GM19372 (cell line): ENCODE measurements around the gene PER2.
"Not testable (repeated sequence)": the region's sequence is repeated elsewhere in the genome, so short reads cannot be mapped to it uniquely, and the experiment has no call there.

Source experiments
- ATAC-seq: cut with Tn5 transposase; IDR thresholded peaks from one replicate; pipeline ENCODE4 v1.9.1; 2021; ENCODE audit warnings: mild to moderate bottlenecking, low read depth, moderate library complexity; ENCODE audit not compliant: unreplicated experiment

PER2 gene, protein sequence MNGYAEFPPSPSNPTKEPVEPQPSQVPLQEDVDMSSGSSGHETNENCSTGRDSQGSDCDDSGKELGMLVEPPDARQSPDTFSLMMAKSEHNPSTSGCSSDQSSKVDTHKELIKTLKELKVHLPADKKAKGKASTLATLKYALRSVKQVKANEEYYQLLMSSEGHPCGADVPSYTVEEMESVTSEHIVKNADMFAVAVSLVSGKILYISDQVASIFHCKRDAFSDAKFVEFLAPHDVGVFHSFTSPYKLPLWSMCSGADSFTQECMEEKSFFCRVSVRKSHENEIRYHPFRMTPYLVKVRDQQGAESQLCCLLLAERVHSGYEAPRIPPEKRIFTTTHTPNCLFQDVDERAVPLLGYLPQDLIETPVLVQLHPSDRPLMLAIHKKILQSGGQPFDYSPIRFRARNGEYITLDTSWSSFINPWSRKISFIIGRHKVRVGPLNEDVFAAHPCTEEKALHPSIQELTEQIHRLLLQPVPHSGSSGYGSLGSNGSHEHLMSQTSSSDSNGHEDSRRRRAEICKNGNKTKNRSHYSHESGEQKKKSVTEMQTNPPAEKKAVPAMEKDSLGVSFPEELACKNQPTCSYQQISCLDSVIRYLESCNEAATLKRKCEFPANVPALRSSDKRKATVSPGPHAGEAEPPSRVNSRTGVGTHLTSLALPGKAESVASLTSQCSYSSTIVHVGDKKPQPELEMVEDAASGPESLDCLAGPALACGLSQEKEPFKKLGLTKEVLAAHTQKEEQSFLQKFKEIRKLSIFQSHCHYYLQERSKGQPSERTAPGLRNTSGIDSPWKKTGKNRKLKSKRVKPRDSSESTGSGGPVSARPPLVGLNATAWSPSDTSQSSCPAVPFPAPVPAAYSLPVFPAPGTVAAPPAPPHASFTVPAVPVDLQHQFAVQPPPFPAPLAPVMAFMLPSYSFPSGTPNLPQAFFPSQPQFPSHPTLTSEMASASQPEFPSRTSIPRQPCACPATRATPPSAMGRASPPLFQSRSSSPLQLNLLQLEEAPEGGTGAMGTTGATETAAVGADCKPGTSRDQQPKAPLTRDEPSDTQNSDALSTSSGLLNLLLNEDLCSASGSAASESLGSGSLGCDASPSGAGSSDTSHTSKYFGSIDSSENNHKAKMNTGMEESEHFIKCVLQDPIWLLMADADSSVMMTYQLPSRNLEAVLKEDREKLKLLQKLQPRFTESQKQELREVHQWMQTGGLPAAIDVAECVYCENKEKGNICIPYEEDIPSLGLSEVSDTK (N-terminal part only)

GRCh38 chr2:238287737-238288649 is at the start of gene PER2:
TSS of gene PER2 (minus strand) at chr2:238288610. CDS start at chr2:238277936, 10,674 bp downstream.
- ATAC-seq = peak; percentile 34

GRCh38 chr2:238337846-238338245 is 49.4 kb upstream of the PER2 start:
- ATAC-seq = no peak

DNA sequence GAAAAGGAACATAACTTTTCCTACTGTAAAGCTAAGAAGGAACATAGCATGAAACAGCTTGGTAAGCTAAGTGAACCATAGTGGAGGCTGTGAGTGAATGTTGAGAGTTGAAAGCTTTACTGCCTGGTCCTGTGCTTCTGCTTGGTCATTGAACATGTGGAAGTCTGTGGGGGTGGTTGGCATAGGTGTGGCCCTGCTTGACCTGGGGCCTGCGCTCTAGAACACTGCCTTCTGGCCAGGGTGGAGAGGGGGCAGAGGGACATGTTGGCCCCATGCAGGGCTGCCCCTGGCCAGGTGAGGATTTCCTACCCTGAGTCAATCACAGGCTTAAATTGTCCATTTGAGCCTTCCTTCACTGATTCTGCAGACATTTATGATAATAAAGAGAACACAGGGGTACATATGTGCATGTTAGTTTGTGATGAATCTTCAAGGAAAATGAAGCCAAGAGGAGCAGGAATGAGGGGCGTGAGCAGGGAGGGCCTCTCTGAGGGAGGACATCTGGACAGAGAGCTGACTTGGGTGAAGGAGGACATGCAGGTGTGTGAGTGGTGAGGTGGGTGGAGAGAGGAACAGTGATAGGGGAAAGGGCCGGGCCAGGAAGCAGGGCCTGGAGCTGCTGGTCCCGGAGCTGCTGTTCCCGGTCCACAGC is 48.5 kb upstream of the PER2 start:
- ATAC-seq = no peak

- no peak for ATAC-seq
These were observed 47.7 kb upstream of the PER2 start for GRCh38 chr2:238336151-238336550.

DNA sequence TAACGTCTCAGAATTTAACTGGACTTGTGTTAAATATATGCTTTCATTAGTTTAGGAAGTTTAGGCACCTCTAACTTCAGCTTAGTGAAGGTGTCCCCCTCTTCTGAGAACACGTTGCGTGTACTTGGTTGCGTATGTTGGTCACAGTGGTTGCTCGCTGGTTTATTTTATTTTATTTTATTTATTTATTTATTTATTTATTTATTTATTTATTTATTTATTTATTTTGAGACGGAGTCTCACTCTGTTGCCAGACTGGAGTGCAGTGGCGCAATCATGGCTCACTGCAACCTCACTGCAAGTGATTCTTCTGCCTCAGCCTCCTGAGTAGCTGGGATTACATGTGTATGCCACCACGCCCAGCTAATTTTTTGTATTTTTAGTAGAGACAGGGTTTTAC is 47.2 kb upstream of the PER2 start:
- ATAC-seq = not testable (repeated sequence)

GRCh38 chr2:238334885-238335284 is 46.5 kb upstream of the PER2 start:
- ATAC-seq = no peak

GRCh38 chr2:238331916-238332315 is 43.5 kb upstream of the PER2 start:
- ATAC-seq = no peak

- ATAC-seq = no peak
These were observed 42.0 kb upstream of the PER2 start for GRCh38 chr2:238330391-238330790.

DNA sequence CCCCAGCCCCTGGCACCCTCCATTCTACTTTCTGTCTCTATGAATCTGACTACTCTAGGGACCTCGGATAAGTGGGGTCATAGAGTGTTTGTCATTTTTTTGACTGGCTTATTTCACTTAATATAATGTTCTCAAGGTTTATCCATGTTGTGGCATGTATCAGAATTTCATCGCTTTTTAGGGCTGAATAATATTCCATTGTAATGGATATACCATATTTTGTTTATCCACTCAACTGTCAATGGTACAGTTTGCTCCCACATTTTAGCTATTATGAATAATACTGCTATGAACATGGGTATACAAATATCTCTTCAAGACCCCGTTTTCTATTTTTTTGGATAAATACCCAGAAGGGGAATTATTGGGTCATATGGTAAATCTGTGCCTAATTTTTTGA is 39.3 kb upstream of the PER2 start:
- no peak for ATAC-seq

DNA sequence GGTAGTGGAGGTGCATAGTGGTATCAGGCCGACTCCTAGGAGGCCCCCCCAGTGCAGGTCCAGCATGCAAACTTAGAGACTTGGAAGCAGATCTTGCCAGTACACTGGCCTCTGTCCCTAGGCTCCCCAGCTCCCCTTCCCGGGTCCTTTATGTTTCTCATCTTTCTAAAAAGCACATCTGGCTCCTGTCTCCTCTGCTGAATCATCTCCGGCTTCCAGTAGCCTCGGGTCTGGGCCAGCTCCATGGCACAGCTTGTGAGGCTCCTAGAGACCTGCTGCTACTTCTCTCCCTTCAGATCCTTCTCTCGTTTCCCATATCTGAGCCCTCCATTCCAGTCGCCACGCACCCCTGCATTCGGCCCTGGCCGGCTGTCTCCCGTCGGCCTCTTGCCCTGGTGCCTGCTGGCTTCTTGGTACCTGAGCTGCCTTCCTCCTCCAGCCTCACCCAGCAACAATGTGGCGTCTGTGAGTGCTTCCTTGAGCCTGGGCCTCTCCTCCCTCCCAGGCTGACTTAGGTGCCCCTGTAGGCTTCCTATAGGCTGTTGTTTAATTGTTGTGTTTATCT is 38.5 kb upstream of the PER2 start:
- no peak for ATAC-seq

DNA sequence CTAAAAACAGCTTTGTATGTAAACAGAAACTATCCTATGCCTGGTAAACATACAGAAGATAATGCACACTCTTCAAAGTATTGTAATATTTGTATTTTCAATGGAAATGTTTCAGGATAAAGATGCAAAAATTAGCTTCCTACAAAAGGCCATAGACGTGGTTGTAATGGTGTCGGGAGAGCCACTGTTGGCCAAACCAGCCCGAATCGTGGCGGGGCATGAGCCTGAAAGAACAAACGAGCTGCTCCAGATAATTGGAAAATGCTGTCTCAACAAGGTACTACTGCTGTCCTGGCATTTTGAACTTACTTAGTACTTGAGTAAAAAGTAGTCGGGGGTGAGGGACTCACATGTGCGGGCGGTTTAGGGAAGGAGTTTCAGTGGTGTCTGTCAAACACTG is 37.3 kb upstream of the PER2 start:
- ATAC-seq = no peak

DNA sequence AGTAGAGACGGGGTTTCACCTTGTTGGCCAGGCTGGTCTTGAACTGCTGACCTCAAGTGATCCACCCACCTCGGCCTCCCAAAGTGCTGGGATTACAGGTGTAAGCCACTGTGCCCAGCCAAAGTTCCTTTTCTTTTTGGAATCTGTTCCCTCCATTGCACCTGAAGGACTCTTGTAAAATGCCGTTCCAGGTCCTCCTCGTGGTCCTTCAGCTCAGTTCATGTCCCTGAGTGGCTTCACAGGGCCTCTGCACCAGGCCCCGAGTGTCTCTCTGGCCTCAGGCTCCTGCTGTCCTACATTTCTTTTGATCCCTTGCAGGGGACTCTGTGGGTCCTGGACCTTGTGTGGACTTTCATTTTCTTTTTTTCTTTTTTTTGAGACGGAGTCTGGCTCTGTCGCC is 35.8 kb upstream of the PER2 start:
- not testable (repeated sequence) for ATAC-seq

DNA sequence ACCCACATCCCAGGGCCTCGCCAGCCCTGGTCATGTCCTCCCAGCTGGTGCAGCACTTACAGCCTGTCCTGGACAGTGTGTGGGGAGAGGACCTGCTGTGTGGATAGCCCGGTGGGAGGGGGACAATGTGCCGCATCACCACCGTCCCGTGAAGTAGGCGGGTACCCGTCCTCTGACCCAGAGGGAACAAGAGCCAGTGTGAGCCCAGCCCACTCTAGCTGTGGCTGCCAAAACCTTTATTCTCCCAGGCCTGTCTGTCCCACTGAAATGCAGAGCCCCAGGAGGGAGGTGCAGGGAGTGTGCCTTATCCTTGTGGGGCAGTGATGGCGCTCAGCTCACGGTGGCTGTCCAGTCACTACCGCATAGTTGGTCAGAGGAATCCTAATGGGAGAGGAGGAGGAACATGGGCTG is 33.6 kb upstream of the PER2 start:
- ATAC-seq = no peak

DNA sequence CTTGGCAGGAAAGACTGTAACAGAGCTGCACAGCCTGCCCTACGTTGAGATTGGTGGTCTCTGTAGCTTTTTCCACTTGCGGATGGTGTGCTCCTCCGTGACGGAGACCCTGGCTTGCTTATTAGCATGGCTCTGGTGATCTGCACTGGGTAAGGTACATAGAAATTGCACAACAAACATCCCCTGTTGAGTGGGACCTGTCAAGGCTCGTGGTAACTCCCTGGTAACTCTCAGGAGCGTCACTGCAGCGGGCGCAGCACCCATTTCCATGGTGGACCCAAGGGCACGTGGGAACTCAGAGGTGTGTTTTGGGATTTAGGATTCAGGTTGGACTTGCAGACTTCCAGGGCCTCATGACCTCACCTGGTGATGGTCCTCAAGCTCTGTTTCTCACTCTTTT is 33.1 kb upstream of the PER2 start:
- ATAC-seq = no peak

DNA sequence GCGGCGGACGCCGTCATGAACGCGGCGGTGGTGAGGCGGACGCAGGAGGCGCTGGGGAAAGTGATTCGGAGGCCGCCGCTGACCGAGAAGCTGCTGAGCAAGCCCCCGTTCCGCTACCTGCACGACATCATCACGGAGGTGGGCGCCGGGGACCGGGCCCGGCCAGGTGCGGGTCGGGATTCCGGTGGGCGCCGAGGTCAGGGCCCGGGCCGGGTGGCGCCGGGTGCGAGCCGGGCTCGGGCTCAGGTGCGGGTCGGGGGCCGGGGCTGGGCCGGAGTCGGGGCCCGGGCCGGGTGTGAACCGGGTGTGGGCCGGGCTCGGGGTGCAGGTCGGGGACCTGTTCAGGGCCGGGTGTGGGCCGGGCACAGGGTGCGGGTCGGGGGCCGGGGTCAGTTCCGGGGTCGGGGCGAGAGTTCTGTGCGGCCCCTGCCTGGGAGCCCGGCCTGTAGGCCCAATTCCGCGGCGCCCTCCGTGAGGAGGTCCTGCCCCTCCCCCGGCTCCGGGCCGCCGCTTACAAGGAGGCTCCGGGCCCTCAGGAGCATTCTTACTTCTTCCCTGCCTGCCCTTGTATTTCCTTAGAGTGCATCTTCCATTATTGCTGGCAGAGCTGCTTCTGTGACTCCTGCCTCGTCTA is 32.4 kb upstream of the PER2 start:
- peak; percentile 26 for ATAC-seq

DNA sequence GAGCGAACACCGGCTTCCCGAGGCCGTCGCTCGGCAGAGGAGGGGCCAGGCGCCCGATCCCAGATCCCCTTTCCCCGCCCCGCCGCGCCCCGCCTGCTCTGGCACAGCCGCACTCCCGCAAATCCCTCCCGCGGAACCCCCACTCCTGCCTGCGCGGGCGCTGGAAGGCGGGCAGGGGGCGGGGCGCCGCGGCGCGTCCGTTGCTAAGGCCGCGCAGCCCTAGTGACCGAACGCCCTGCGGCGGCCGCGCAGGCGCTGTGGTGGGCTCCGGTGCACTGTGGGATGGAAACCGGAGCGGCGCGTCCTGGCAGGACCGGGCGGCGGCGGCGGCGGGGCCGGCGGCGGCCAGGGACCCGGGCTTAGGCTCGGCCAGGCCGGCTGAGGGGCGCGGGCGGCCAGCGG is 31.8 kb upstream of the PER2 start, which contains the start of gene TRAF3IP1:
TSS of gene TRAF3IP1 (plus strand) at position 273 of the 402 bp plus-strand sequence. CDS start 145 bp downstream, outside the sequence.
- peak; percentile 99 for ATAC-seq

GRCh38 chr2:238315031-238315595 is 26.7 kb upstream of the PER2 start:
- no peak for ATAC-seq

- ATAC-seq = no peak
These were observed 26.2 kb upstream of the PER2 start for GRCh38 chr2:238314576-238314975.
